Hepatocyte (in vitro differentiated cells): Measurements from ENCODE around the gene EFNB2.

Experiments used
- EZH2 ChIP-seq: fragments of 200-600 bp; sonication (generic); IDR thresholded peaks from 2 replicates; pipeline ENCODE4 v1.6.1; 2016; ENCODE audit warnings: antibody characterized with exemption, mild to moderate bottlenecking, borderline replicate concordance
- EZH2phosphoT487 ChIP-seq: fragments of 200-600 bp; sonication (generic); IDR thresholded peaks from one replicate; pipeline ENCODE4 v1.6.1; 2018; ENCODE audit warnings: antibody characterized with exemption, mild to moderate bottlenecking, low read depth, moderate library complexity; ENCODE audit not compliant: unreplicated experiment, severe bottlenecking
- TF ChIP-seq, protein P1 (sequence below): fragments of 200-600 bp; sonication (generic); IDR thresholded peaks from 2 replicates; pipeline ENCODE4 v1.5.1; 2016; ENCODE audit warnings: antibody characterized with exemption, mild to moderate bottlenecking; ENCODE audit not compliant: poor library complexity

- TF ChIP-seq, protein P1, sequence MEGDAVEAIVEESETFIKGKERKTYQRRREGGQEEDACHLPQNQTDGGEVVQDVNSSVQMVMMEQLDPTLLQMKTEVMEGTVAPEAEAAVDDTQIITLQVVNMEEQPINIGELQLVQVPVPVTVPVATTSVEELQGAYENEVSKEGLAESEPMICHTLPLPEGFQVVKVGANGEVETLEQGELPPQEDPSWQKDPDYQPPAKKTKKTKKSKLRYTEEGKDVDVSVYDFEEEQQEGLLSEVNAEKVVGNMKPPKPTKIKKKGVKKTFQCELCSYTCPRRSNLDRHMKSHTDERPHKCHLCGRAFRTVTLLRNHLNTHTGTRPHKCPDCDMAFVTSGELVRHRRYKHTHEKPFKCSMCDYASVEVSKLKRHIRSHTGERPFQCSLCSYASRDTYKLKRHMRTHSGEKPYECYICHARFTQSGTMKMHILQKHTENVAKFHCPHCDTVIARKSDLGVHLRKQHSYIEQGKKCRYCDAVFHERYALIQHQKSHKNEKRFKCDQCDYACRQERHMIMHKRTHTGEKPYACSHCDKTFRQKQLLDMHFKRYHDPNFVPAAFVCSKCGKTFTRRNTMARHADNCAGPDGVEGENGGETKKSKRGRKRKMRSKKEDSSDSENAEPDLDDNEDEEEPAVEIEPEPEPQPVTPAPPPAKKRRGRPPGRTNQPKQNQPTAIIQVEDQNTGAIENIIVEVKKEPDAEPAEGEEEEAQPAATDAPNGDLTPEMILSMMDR: no peak
- TF ChIP-seq EZH2: no peak
- TF ChIP-seq EZH2phosphoT487: no peak
Observed at GRCh38 chr13:106498571-106498970, 36.9 kb downstream of the EFNB2 start.
